Chondrocyte (in vitro differentiated cells): Measurements from ENCODE around the gene SLIT3. TPM values are rescaled to one million over a fixed set of nuclear protein-coding genes. Genes with fewer than 3 reads are reported as not detected.

Experiments used
- DNase-seq: peaks from one replicate; pipeline ENCODE4 v3.0.0; 2021; ENCODE audit warnings: mixed read lengths, low spot score
- H3K27ac Mint-ChIP-seq: one replicate; pipeline ENCODE4 v1.8.0; 2021; ENCODE audit warnings: mild to moderate bottlenecking, moderate library complexity, mixed read lengths; ENCODE audit not compliant: unreplicated experiment
- H3K27me3 Mint-ChIP-seq: 2 replicates; pipeline ENCODE4 v1.8.0; 2021; ENCODE audit warnings: low read depth, mixed read lengths
- H3K36me3 Mint-ChIP-seq: 2 replicates; pipeline ENCODE4 v1.8.0; 2021; ENCODE audit warnings: low read depth, mixed read lengths
- H3K4me1 Mint-ChIP-seq: 2 replicates; pipeline ENCODE4 v1.8.0; 2021; ENCODE audit warnings: low read depth, mild to moderate bottlenecking, mixed read lengths
- H3K4me3 Mint-ChIP-seq: one replicate; pipeline ENCODE4 v1.8.0; 2021; ENCODE audit warnings: mild to moderate bottlenecking, moderate library complexity, mixed read lengths; ENCODE audit not compliant: unreplicated experiment
- H3K9me3 Mint-ChIP-seq: 2 replicates; pipeline ENCODE4 v1.8.0; 2021; ENCODE audit warnings: low read depth, mixed read lengths
- CTCF ChIP-seq: fragments of 200-600 bp; sonication (generic); IDR thresholded peaks from 2 replicates; pipeline ENCODE4 v1.5.0; 2021; ENCODE audit warnings: antibody characterized with exemption, mild to moderate bottlenecking, moderate library complexity
- total RNA-seq: library from RNA; stranded (reverse); gene quantifications from 3 replicates; pipeline ENCODE4 v1.2.1, GENCODE V29; 2021

Gene SLIT3
- total RNA-seq, 1 donor from 2014 or later: 116 TPM

DNA sequence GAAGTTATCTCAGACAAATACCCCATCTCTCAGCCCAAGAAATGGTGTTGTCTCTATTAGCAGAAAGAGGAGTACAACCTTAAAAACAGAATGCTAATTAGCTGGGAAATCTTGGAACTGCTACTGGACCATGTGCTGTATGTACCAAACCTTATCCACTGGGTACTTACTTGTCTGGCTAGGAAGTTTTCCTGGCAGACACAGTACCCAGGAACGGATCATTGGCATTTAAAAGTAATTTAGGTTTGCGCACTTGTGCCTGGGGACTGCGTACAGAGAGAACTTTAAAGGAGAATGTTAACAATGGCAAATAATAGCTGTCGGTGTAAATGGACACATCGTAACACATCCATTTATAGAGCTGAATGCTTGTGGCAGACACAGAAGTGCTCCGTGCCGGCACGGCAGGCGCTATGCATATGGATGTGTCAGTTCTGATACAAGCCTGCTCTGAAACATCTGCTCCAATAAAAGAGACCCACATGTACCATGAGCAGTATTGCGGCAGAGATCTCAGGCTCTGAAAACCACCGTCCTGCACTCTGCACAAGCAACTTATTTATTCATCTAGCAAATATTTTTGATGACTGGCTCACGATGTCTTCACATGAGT lies 431.2 kb downstream of the SLIT3 start:
- no peak for TF ChIP-seq CTCF
- Mint-ChIP-seq H3K27ac (no peak overlapping the region), H3K4me1 (peaks cover 8% of the 10 kb centered on the region), H3K27me3 (no peaks in the 10 kb centered on the region), H3K9me3 (no peaks in the 10 kb centered on the region), H3K4me3 (no peak overlapping the region), H3K36me3 (no peaks in the 10 kb centered on the region)
- no peak for DNase-seq

DNA sequence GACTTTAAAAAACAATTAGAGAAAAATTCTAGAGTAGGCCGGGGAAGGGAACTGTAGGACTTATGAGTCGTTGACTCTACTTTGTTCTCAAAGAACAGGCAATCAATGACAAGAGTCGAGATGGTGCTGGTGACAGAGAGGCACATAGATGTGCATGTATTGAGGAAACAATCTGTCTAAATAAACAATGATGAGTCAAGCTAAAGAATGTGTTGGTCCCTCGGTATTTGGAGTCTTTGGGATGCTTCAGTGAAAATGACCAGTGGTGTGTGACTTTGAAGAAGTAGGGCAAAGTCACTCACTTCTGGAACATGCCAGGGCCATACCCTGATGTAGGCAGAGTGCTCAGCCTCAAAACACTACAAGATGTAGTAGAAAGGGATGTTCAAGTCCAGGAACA lies 433.7 kb downstream of the SLIT3 start:
- H3K27me3 Mint-ChIP-seq: no peaks in the 10 kb centered on the region
- no peak for DNase-seq
- no peak overlapping the region for H3K27ac Mint-ChIP-seq
- peaks cover 7% of the 10 kb centered on the region for H3K4me1 Mint-ChIP-seq
- no peak for TF ChIP-seq CTCF
- no peaks in the 10 kb centered on the region for H3K9me3 Mint-ChIP-seq
- H3K4me3 Mint-ChIP-seq: no peak overlapping the region
- no peaks in the 10 kb centered on the region for H3K36me3 Mint-ChIP-seq

DNA sequence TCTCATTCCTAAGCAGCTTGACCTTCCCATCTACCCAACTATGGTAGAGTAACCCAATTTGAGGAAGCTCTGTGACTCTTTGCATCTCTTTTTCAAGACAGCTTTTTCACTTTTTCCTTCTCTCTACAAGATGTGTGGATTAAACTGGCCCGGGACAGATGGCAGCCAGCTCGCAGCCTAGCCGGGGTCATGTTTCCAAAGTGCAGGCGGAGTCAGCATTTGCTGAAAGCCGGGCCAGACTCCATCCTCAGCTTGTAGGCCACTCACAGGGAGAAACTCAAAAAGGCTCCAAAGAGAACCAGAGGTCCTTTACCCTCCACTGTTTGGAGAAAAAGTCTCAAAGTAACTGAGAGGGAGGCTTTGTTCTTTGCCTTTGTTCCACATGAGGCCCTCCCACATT lies 435.0 kb downstream of the SLIT3 start:
- no peak for TF ChIP-seq CTCF
- no peak for DNase-seq
- Mint-ChIP-seq H3K9me3 (no peaks in the 10 kb centered on the region), H3K27me3 (no peaks in the 10 kb centered on the region), H3K27ac (no peak overlapping the region), H3K4me1 (peaks cover 7% of the 10 kb centered on the region), H3K4me3 (no peak overlapping the region), H3K36me3 (no peaks in the 10 kb centered on the region)

DNA sequence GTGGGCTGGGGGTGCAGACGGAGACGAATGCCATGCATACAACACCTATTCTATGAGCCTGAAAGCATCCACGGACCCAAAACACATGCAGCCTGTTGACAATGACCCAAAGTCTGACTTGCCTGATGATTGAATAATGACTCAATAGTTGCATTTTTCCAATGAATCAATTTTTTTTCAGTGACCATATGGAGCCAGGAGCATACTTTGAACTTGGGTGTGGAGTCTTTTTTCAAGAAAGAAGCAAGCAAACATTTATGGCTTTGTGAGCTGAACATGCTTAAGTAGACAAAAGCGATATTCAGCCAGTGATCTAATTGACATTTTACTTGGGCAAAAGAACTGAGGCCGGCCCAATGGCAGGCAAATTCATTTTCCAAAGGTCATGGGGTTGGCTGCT lies 437.9 kb downstream of the SLIT3 start:
- Mint-ChIP-seq H3K4me3 (no peak overlapping the region), H3K27me3 (no peaks in the 10 kb centered on the region), H3K27ac (no peak overlapping the region), H3K9me3 (no peaks in the 10 kb centered on the region), H3K4me1 (peaks cover 7% of the 10 kb centered on the region), H3K36me3 (no peaks in the 10 kb centered on the region)
- no peak for TF ChIP-seq CTCF
- DNase-seq: no peak

DNA sequence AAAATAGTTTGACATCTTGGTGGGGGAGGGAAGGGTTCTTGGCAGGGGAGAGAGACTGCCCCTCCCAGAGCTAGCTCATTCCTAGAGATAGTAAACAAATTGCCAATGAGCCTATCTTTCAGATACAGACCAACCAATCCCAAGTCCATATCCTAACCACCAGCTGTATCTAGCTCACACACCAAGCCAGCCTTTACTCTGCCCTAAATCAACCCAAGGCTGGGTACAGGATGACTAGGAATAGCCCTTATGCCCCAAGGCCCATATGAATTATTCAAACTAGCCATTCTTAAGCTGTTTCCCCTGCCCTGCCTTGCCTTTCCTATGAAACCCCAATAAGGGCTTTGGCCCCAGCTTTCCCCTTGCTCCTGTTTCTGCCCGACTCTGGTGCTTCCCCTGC lies 440.4 kb downstream of the SLIT3 start:
- Mint-ChIP-seq H3K9me3 (no peaks in the 10 kb centered on the region), H3K27me3 (no peaks in the 10 kb centered on the region), H3K4me1 (no peaks in the 10 kb centered on the region), H3K36me3 (no peaks in the 10 kb centered on the region), H3K27ac (no peak overlapping the region), H3K4me3 (no peak overlapping the region)
- no peak for TF ChIP-seq CTCF
- no peak for DNase-seq
